HG02610 (cell line): ENCODE measurements around the gene GSE1.

Experiments
- ATAC-seq: cut with Tn5 transposase; IDR thresholded peaks from one replicate; pipeline ENCODE4 v1.9.1; 2021; ENCODE audit warnings: mild to moderate bottlenecking, moderate library complexity; ENCODE audit not compliant: unreplicated experiment

The GSE1 gene

DNA sequence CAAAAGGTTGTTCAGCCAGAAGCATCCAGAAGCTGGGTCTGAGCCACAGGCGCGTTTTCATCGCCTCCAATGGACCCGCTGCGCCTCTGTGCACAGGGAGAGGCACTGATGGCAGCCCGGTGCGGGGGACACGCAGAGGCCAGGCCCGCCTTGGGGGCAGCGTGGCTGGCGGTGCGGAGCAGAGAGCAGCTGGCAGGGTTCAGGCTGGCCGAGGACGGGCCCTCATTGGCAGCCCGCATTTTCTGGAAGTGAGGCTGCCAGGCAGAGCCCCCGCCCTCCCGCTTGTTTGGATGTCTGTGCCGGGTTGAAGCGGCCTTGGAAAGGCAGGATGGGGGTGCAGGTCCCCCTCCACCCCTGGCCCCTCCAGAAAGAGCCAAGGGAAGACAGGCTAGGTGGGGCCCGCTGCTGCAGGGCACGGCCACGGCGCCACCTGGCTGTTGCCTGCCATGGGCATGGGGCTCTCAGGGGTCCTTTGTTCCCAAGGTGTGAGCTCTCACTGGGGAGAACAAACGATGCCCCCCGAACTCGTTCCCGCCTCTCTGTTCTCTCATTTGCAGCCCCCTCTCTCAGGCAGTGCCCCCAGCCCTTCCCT, 18.8 kb downstream of the GSE1 start:
- no peak for ATAC-seq

DNA sequence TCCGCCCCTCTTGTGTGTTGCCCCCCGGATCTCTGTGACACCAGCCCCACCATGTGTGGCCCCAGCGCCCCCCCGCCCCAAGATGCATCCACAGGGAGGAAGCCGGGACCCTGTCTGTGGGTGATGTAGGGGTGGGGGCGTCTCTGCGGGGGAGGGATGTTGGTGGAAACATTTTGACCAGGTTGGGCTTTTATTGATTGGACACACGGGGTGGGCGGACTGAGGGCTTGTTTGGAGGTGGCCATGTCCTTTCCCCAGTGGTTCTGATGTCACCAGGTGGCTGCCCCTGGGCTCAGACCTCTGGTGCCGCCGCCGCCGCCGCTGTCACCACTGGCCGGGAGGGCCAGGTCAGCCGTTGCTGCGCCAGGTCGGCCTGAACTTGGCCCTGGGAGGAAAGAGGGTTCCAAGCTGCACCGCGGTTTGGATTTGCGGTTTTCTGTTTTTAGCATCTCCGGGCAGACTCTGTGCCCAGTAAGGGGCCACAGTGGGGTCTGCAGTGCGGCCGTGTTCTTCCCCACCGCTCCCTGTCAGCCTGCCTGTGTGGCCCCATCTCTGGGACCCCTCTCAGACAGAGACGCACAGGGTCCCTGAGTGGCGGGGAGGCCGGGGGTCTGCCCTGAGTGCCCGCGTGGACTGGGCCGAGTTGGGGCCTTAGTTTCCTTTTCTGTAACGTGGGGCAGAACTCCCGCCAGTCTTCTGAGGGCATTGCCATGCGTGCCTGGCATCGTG, 19.8 kb downstream of the GSE1 start:
- ATAC-seq: no peak

GRCh38 chr16:85633438-85633743, 20.3 kb downstream of the GSE1 start:
- no peak for ATAC-seq

- no peak for ATAC-seq
Measured at GRCh38 chr16:85633888-85634287, 20.8 kb downstream of the GSE1 start.

GRCh38 chr16:85634747-85635544, 21.8 kb downstream of the GSE1 start:
- ATAC-seq: no peak

DNA sequence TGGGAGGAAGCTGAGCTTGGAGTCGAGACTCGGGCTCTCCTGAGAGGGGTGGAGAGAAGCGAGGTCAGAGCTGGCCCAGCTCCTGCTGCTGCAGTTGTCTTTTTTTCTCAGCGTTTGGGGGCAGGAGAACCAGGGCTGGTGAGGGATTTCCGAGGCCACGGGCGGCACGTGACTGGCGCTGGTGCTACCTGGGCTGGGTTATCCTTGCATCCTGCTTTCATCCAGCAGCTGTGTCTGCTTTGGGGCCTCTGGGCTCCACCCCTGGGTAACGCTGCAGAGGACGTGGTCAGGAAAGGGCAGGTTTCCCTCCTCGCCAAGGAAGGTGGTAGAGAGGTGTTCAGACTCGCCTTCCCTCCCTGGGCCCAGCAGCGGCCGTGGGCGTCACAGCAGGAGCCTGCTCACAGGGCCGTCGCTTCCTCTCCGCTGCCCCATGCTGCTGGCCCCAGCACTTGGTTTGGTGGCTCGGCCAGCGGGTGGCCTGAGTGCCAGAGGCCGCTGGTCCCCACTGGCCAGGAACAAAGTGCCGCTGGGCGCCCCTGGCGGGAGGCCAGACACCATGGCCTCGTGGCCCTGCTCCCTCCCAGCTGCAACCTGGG, 22.5 kb downstream of the GSE1 start:
- no peak for ATAC-seq

GRCh38 chr16:85636234-85636812, 23.2 kb downstream of the GSE1 start:
- ATAC-seq: no peak

DNA sequence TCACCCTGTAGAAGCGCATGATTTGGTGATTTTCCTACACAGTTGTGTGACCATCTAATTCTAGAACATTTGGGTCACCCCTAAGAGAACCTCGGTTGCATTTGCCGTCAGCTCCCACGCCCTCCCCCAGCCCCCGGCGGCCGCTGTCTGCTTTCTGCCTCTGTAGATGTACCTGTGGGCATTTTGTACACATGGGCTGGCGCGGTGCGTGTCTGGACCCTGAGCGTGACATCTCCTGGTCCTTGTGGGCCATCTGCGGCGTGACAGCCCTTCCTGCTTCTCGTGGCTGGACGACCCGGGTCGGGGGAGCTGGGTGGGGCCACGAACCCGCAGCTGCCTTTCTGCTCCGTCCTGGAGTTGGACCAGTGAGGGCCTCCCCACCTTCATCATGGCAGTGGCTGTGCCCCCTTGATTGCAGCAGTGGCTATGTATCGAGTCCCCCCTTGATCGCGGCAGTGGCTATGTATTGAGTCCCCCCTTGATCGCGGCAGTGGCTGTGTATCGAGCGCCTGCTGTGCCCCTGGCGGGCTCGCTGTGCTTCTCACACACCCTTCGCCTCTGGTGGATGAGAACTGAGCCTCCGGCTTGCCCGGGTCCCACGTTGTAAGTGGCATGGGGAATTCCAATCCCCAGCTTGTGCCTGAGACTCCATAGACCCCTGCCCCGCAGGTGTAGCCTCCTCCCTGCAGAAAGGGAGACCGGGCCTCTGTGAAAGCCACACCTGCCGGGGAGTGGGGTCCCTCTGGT, 24.1 kb downstream of the GSE1 start:
- ATAC-seq: no peak

DNA sequence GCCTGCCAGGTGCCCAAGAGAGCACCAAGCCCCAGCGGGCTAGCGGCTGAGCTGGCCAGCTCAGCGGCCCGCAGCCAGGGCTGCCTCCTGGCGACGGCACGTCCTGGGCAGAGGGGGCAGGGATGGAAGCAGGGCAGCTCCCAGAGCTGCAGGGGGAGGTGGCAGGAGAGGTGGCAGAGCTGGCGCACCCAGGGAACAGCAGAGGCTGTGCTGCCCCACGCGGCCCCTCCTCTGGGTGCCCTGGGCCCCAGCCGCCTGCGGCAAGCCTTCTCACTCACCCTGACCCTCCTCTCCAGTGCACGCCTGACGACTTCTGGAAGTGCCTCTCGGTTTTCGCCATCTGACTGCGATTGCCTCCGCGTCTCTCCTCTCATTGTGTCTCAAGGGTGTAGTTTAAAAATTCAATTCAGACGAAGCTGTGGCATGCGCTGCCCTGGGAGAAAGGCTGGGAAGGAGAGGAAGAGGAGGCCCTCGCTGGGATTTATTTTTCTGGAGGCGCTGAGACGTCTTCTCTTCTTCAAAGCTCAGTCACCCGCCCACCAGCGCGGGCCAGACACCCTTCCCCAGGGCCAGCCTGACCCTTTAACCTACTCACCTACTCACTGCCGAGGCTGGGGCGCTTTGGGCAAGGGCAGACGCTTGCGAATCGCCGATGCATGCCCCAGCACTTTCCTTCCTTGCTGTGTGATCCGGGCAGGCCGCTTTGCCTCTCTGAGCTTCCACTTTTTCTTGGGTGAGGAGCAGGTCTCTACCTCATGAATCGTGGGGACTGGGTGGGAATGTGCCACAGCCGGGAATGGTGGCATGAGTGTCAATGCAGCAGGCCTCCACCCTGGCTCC, 24.9 kb downstream of the GSE1 start:
- ATAC-seq: no peak

- no peak for ATAC-seq
Measured at GRCh38 chr16:85638695-85639409, 25.7 kb downstream of the GSE1 start.

DNA sequence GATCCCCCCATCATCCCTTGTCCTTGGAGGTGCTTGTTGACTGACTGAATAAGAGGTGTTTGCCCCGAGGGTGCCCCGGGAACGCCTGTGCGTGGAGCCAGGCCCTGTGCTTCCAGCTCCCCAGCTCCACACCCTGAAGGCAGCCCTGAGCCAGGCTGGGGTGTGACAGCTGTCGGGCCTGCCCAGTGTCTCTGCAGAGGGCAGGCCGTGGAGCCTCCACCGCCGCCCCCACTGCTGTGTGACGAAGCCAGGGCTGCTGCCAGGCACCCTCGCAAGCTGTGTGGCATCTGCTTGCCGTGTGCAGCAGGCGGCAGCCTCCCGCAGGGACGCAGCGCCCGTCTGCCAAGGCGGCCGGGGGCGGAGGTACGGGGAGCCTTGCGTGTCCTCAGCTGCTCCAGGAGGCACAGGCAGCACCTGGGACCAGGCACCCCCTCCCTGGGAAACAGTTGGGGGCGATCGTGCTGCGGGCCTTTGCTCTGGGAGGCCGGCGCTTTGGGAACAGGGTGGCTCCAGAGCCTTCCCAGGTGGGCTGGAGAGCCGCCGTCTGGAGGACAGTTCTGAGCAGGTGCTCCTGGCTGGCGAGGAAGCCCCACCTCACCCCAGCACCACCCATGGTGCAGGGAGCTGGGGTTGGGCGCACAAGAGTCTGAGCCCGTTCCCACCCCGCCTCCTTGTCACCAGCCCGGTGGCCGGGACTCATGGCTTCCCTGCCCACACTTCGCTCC, 26.6 kb downstream of the GSE1 start:
- ATAC-seq: no peak

GRCh38 chr16:85640254-85640558, 27.1 kb downstream of the GSE1 start:
- no peak for ATAC-seq

GRCh38 chr16:85640585-85640984, 27.5 kb downstream of the GSE1 start:
- no peak for ATAC-seq

DNA sequence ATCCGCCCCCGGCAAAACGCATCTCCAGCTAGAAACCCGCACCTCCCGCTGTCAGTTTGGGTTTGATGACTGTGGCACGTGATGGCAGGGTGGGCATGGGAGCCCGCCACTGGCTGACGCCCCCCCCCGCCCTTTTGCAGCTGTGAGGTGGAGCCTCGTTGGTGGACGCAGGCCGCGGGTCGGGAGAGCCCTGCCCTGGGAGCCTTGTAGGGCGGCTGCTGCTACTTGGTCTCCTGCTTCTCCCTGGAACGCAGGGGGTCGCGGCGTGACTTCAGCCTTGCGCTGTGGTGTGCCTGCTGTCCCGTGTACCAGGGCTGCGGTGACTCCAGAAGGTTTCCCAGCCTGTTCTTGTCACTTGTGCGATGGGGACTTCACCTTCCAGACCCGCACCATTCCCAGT, 28.2 kb downstream of the GSE1 start:
- ATAC-seq: no peak

- ATAC-seq: no peak
Measured at GRCh38 chr16:85641776-85642176, 28.7 kb downstream of the GSE1 start.

DNA sequence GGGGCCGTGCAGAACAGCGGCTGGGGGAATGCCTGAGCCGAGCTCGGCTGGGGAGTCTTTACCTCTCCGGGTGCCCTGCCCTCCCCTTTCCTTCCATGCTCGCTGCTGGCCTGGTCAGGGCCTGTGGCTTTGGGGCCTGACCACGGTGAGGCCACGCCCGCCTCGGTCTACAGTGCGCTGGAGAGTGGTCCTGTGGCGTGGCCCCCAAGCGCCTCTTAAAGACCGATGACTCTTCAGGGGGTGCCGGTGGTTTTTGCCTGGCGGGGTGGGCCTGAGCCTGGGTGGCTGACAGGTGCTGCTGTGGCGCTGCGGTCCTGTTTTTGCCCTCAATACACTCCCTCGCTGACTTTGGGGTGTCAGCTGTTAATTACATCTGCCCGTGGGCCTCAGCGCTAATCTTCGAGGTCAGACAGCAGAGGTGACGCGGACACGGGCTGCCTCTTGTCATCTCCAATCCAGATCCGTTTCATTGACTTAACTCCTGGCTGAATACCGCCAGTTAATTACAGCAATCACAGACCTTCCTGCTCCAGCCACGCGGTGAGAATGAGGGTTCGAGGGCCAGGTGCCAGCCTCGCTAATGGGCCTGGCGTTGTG, 29.7 kb downstream of the GSE1 start:
- no peak for ATAC-seq

DNA sequence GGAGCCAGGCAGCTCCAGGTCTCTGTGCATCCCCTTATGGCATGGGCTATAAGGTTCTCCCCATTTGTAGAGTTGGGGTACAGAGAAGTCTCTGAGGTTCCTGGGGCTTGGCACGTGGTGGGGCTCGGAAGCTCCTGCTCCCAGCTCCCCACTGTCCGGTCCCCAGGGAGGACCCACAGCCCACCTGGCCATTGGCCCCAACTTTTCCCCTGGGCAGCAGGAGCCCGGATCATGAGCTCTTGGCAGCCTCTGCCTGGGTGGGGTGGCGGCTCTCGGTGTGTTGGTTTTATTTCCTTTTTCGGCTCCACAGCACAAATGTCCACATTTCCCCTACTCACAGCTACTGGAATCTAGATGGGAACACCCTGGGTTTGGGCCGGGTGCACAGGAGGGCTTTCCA, 30.5 kb downstream of the GSE1 start:
- ATAC-seq: no peak

- no peak for ATAC-seq
Measured at GRCh38 chr16:85644093-85644712, 31.1 kb downstream of the GSE1 start.
